ENCODE data around the gene TRPV3. TPM values are rescaled to one million over a fixed set of nuclear protein-coding genes. Genes with fewer than 3 reads are reported as not detected.
"Not testable (repeated sequence)": the region's sequence is repeated elsewhere in the genome, so short reads cannot be mapped to it uniquely, and the experiment has no call there.

TRPV3 gene
- total RNA-seq, 2 experiments from 2014 or later: 0.25 to 0.67 TPM

GRCh38 chr17:3589784-3590183, 32.2 kb upstream of the TRPV3 start:
- Mint-ChIP-seq H3K36me3 (ENCODE audit: low read depth) (peaks cover 5% of the 10 kb centered on the region), H3K9me3 (no peaks in the 10 kb centered on the region), H3K27ac (no peak overlapping the region), H3K4me1 (ENCODE audit: low read depth) (no peaks in the 10 kb centered on the region), H3K4me3 (no peak overlapping the region), H3K27me3 (no peaks in the 10 kb centered on the region)
- intact Hi-C loops (cut with micrococcal nuclease): no loop called here
- ChIA-PET POLR2A (no interaction called here), CTCF (no interaction called here)
- ATAC-seq: no peak
- no peak for DNase-seq
- no peak for TF ChIP-seq CTCF (IDR thresholded peaks at IDR 0.05)

DNA sequence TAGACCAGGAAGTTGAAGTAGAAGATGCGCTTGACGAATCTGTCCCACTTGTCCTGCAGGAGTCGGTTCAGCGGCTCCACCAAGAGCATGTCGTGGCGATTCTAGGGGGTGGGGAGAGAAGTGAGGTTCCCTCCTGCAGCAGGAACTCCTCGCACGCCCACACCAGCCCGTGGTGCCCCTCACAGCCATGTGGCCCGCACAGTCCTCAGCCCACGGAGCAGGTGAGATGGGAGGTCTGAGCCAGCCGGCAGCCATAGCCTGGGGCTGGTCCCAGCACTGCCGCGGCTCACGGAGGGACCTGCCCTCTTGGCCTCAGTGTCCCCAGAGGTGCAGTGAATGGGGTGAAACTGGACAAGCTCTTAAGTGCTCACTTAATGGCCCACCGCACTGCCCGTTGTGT, 28.2 kb upstream of the TRPV3 start:
- Mint-ChIP-seq H3K4me3 (no peak overlapping the region), H3K36me3 (ENCODE audit: low read depth) (peaks cover 5% of the 10 kb centered on the region), H3K27ac (no peak overlapping the region), H3K27me3 (no peaks in the 10 kb centered on the region), H3K4me1 (ENCODE audit: low read depth) (no peaks in the 10 kb centered on the region), H3K9me3 (no peaks in the 10 kb centered on the region)
- no peak for DNase-seq
- no peak for TF ChIP-seq CTCF (IDR thresholded peaks at IDR 0.05)
- intact Hi-C loops (cut with micrococcal nuclease): no loop called here
- ChIA-PET CTCF (no interaction called here), POLR2A (no interaction called here)
- no peak for ATAC-seq

GRCh38 chr17:3583456-3583855, 25.8 kb upstream of the TRPV3 start:
- no peak overlapping the region for H3K4me3 Mint-ChIP-seq
- H3K4me1 Mint-ChIP-seq (ENCODE audit: low read depth): no peaks in the 10 kb centered on the region
- ATAC-seq (no peak), DNase-seq (no peak)
- no peak overlapping the region for H3K27ac Mint-ChIP-seq
- ChIA-PET CTCF (no interaction called here), POLR2A (interaction anchor here (0.6 kb wide), 1 partner anchor 375 kb away, joined by 6 read pairs; no protein-coding TSS in a partner anchor)
- TF ChIP-seq CTCF (IDR thresholded peaks at IDR 0.05): no peak
- H3K9me3 Mint-ChIP-seq: peaks cover 2% of the 10 kb centered on the region
- H3K36me3 Mint-ChIP-seq (ENCODE audit: low read depth): peaks cover 3% of the 10 kb centered on the region
- no peaks in the 10 kb centered on the region for H3K27me3 Mint-ChIP-seq
- intact Hi-C loops (cut with micrococcal nuclease): no loop called here

DNA sequence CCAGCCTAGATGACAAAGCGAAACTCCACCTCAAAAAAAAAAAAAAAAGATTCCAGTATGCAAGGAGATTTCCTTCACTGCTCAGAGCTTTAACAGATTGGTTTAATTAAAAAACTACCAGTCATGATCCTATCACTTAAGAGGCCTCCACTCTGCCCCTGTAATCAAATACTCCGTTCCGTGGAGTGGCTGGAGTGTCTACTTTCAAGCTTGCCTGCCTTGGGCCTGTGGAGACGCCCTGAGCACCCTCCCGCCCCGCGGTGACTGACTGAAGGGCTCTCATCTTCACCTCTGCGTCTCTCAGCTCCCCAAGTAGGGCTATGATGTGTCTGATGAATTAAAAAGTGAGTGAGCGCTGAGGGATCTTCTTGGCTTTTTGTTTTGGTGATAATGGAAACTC, 25.3 kb upstream of the TRPV3 start:
- H3K36me3 Mint-ChIP-seq (ENCODE audit: low read depth): peaks cover 3% of the 10 kb centered on the region
- no peak for TF ChIP-seq CTCF (IDR thresholded peaks at IDR 0.05)
- no peaks in the 10 kb centered on the region for H3K27me3 Mint-ChIP-seq
- peaks cover 2% of the 10 kb centered on the region for H3K9me3 Mint-ChIP-seq
- no peaks in the 10 kb centered on the region for H3K4me1 Mint-ChIP-seq (ENCODE audit: low read depth)
- POLR2A ChIA-PET: interaction anchor here (0.6 kb wide), 1 partner anchor 374 kb away, joined by 6 read pairs; no protein-coding TSS in a partner anchor
- CTCF ChIA-PET: no interaction called here
- no peak for DNase-seq
- ATAC-seq: no peak
- H3K27ac Mint-ChIP-seq: no peak overlapping the region
- no peak overlapping the region for H3K4me3 Mint-ChIP-seq
- intact Hi-C loops (cut with micrococcal nuclease): no loop called here

DNA sequence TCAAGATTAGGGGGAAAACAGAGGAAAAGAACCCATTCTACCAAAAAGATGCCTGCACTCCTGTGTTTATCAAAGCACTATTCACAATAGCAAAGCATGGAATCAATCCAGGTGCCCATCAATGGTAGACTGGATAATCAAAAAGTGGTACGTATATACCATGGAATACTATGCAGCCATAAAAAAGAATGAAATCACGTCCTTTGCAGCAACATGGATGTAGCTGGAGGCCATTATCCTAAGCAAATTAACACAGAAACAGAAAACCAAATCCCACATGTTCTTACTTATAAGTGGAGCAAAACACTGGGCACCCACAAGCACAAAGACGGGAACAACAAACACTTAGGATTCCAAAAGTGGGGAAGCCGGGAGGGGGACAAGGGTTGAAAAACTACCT, 21.1 kb upstream of the TRPV3 start:
- CTCF ChIA-PET; H3K4me1 Mint-ChIP-seq (ENCODE audit: low read depth); H3K27me3 Mint-ChIP-seq; H3K36me3 Mint-ChIP-seq (ENCODE audit: low read depth); H3K27ac Mint-ChIP-seq; H3K9me3 Mint-ChIP-seq; H3K4me3 Mint-ChIP-seq; intact Hi-C loops (cut with micrococcal nuclease); DNase-seq; ATAC-seq; POLR2A ChIA-PET: not testable (repeated sequence)

DNA sequence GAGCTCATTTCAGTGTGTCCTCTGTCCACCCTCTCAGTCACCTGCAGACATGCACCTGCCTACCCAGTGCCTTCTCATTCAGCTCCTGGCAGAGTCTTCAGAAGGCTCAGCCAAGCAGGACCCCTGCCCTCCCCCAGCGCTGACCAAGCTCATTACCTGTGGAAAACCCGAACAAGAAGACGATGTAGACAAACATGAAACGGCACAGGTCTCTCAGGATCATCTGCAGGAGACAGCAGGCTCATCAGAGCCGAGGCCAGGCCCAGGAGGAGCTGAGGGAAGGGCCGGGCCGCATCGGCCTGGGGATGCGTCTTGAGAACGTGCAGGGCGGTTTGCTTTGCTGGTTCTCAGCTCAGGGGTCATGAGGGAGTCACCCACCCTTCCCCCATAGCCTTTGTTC, 19.4 kb upstream of the TRPV3 start:
- ATAC-seq (no peak), DNase-seq (no peak)
- H3K27me3 Mint-ChIP-seq: no peaks in the 10 kb centered on the region
- H3K27ac Mint-ChIP-seq: no peak overlapping the region
- peaks cover 2% of the 10 kb centered on the region for H3K9me3 Mint-ChIP-seq
- H3K36me3 Mint-ChIP-seq (ENCODE audit: low read depth): peaks cover 3% of the 10 kb centered on the region
- TF ChIP-seq CTCF (IDR thresholded peaks at IDR 0.05): no peak
- intact Hi-C loops (cut with micrococcal nuclease): no loop called here
- no peaks in the 10 kb centered on the region for H3K4me1 Mint-ChIP-seq (ENCODE audit: low read depth)
- CTCF ChIA-PET: no interaction called here
- POLR2A ChIA-PET: no interaction called here
- H3K4me3 Mint-ChIP-seq: no peak overlapping the region

All from activated CD8-positive, alpha-beta T cell treated with anti-CD3 and anti-CD28 coated beads for 36 hours (primary cell).